Measurements from ENCODE around the gene URM1.
A peak's percentile ranks its signal among the peaks of the same experiment; 100 is the strongest.

The URM1 gene

GRCh38 chr9:128370752-128371629 lies at the start of gene URM1:
Gene URM1 (plus strand): TSS chr9:128371374. CDS start chr9:128371381, 7 bp downstream.
- Histone ChIP-seq H3K27ac (peak within 1 kb of the TSS; percentile 88), H3K36me3 (replicated peaks) (no peaks in the 10 kb centered on the region), H3K4me3 (ENCODE audit: low read depth, low read length) (peak within 1 kb of the TSS; percentile 100), H3K27me3 (replicated peaks) (no peaks in the 10 kb centered on the region)
- in situ Hi-C loops (cut with HindIII; ENCODE audit: low pct_ligation_motif_present, low sequenced_read_pairs): no loop called here
- TF ChIP-seq, protein P1, sequence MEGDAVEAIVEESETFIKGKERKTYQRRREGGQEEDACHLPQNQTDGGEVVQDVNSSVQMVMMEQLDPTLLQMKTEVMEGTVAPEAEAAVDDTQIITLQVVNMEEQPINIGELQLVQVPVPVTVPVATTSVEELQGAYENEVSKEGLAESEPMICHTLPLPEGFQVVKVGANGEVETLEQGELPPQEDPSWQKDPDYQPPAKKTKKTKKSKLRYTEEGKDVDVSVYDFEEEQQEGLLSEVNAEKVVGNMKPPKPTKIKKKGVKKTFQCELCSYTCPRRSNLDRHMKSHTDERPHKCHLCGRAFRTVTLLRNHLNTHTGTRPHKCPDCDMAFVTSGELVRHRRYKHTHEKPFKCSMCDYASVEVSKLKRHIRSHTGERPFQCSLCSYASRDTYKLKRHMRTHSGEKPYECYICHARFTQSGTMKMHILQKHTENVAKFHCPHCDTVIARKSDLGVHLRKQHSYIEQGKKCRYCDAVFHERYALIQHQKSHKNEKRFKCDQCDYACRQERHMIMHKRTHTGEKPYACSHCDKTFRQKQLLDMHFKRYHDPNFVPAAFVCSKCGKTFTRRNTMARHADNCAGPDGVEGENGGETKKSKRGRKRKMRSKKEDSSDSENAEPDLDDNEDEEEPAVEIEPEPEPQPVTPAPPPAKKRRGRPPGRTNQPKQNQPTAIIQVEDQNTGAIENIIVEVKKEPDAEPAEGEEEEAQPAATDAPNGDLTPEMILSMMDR (IDR thresholded peaks at IDR 0.05; ENCODE audit: low read depth, low read length, missing control alignments): peak; percentile 11
- DNase-seq: peak; percentile 96

DNA sequence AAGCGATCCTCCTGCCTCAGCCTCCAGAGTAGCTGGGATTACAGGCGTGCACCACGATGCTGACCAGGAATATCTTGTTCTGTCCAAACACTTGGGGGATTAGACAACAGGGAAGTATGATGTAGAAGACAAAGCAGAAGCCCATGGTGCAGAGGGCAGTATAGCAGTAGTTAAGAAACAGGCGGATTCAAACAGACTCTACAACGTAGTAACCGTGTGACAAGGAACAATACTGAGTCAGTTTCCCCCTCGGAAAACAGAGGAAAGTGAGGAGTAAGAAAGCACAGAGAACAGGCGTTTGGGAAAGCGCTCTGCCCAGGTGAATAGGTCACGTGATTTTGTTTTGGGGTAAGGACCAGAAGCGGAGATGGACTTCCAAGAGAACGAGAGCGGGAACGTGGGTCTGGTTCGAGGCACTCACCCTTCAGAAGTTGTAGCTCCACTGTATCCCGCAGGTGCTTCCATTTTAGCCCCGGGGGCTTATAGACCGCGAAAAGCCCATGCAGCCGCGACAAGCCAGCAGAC lies 49.2 kb upstream of the URM1 start:
- Histone ChIP-seq H3K4me3 (ENCODE audit: low read depth, low read length) (peak overlapping the region; percentile 93), H3K27ac (peak overlapping the region; percentile 88), H3K36me3 (replicated peaks) (peaks cover 35% of the 10 kb centered on the region), H3K27me3 (replicated peaks) (no peaks in the 10 kb centered on the region)
- DNase-seq: no peak
- in situ Hi-C loops (cut with HindIII; ENCODE audit: low pct_ligation_motif_present, low sequenced_read_pairs): no loop called here
- TF ChIP-seq, protein P1 (IDR thresholded peaks at IDR 0.05; ENCODE audit: low read depth, low read length, missing control alignments): no peak

DNA sequence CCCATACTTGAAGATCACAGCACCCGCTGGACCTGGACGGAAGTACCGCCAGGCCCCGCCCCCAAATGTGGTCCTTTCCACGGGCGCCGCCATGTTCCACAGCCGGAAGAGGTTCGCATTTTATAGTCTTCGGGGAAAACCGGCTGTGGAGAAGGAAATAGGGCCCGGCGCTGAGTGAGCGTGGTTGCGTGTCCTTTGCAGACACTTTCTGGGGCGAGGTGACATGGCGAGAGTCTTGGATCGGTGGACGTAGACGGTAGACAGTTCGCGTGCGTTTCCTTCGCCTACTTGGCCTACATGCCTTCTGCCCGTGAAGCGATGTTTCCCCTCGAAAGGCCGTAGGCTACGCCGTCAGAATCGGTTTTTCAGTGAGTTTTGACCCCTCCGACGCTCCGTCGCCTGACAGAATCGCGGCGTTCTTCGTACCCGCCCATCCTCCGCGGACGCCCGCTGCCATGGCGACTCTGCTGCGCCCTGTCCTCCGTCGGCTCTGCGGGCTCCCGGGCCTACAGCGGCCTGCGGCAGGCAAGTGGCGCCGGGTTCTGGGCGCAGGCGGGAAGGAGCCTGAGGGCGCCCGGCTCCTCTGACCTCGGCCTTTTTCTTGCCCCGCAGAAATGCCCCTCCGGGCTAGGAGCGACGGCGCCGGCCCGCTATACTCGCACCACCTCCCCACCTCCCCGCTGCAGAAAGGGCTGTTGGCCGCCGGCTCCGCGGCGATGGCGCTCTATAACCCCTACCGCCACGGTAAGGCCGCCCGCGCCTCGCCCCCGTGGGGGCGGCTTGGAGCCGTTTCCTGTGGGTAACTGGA lies 48.6 kb upstream of the URM1 start, which contains the start of the genes COQ4 and TRUB2:
Gene COQ4 (plus strand): TSS at position 436 of the 808 bp plus-strand sequence. CDS start 20 bp downstream, at position 456.
Gene TRUB2 (minus strand): TSS at position 44 of the 808 bp plus-strand sequence. CDS start 39 bp downstream, at position 5.
- TF ChIP-seq, protein P1 (IDR thresholded peaks at IDR 0.05; ENCODE audit: low read depth, low read length, missing control alignments): no peak
- Histone ChIP-seq H3K27ac (peak within 1 kb of the TSS; percentile 88), H3K36me3 (replicated peaks) (peaks cover 34% of the 10 kb centered on the region), H3K4me3 (ENCODE audit: low read depth, low read length) (peak within 1 kb of the TSS; percentile 93), H3K27me3 (replicated peaks) (no peaks in the 10 kb centered on the region)
- in situ Hi-C loops (cut with HindIII; ENCODE audit: low pct_ligation_motif_present, low sequenced_read_pairs): no loop called here
- DNase-seq: peak; percentile 90

DNA sequence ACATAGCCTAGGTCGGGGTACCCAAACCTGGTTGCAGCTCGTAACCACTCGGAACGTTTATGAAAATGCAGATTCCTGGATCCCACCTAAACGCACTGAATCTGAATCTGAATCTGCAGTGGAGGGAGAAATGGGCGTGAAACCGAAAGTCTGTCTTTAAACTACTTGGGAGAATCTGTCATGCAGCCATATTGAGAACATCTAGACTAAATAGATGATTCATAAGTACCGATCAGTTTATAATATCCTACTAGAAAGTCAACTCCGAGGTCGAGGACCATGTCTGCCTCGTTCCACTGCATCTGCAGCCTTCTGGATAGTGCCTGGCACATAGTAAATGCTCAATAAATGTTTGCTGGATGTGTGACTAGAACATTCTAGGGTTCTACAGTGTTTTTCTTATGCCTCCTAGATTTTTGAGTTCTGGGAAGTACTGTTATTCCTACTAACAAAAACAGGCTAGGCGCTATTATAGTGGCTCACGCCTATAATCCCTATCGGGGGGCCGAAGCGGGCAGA lies 47.9 kb upstream of the URM1 start:
- peak; percentile 31 for DNase-seq
- peak overlapping the region; percentile 93 for H3K4me3 ChIP-seq (ENCODE audit: low read depth, low read length)
- TF ChIP-seq, protein P1 (IDR thresholded peaks at IDR 0.05; ENCODE audit: low read depth, low read length, missing control alignments): no peak
- peaks cover 35% of the 10 kb centered on the region for H3K36me3 ChIP-seq (replicated peaks)
- H3K27ac ChIP-seq: peak overlapping the region; percentile 88
- no peaks in the 10 kb centered on the region for H3K27me3 ChIP-seq (replicated peaks)
- in situ Hi-C loops (cut with HindIII; ENCODE audit: low pct_ligation_motif_present, low sequenced_read_pairs): no loop called here

DNA sequence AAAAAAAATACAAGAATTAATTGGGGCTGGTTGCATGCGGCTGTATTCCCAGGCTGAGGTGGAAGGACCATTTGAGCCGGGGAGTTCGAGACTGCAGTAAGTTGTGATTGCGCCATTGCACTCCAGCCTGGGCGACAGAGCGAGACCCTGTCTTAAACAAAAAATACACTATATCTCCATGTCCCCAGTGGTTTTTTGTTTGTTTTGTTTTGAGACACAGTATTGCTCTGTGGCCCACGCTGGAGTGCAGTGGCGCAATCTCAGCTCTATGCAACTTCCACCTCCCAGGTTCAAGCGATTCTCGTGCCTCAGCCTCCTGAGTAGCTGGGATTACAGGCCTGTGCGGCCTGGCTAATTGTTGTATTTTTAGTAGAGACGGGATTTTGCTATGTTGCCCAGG lies 47.4 kb upstream of the URM1 start:
- no peak overlapping the region for H3K27ac ChIP-seq
- peak overlapping the region; percentile 93 for H3K4me3 ChIP-seq (ENCODE audit: low read depth, low read length)
- in situ Hi-C loops (cut with HindIII; ENCODE audit: low pct_ligation_motif_present, low sequenced_read_pairs): no loop called here
- H3K27me3 ChIP-seq (replicated peaks): no peaks in the 10 kb centered on the region
- H3K36me3 ChIP-seq (replicated peaks): peaks cover 31% of the 10 kb centered on the region
- TF ChIP-seq, protein P1 (IDR thresholded peaks at IDR 0.05; ENCODE audit: low read depth, low read length, missing control alignments): no peak
- DNase-seq: no peak
